ENCODE data around the gene ITLN2. TPM values are rescaled to one million over a fixed set of nuclear protein-coding genes. Genes with fewer than 3 reads are reported as not detected.
"Not testable (repeated sequence)": the region's sequence is repeated elsewhere in the genome, so short reads cannot be mapped to it uniquely, and the experiment has no call there.

The ITLN2 gene
- total RNA-seq, 1 donor: not detected

GRCh38 chr1:160953030-160953429, 1.6 kb downstream of the ITLN2 start:
- no peak overlapping the region for H3K4me3 ChIP-seq (ENCODE audit: low read depth, low read length)
- no peak for TF ChIP-seq CTCF (IDR thresholded peaks at IDR 0.05; ENCODE audit: insufficient read depth, low read depth, low read length)
- peak; percentile 34 for DNase-seq (ENCODE audit: low read depth)

GRCh38 chr1:160952129-160952510, 2.5 kb downstream of the ITLN2 start:
- TF ChIP-seq CTCF (IDR thresholded peaks at IDR 0.05; ENCODE audit: insufficient read depth, low read depth, low read length): no peak
- H3K4me3 ChIP-seq (ENCODE audit: low read depth, low read length): no peak overlapping the region
- no peak for DNase-seq (ENCODE audit: low read depth)

GRCh38 chr1:160951443-160952128, 3.0 kb downstream of the ITLN2 start:
- H3K4me3 ChIP-seq (ENCODE audit: low read depth, low read length): no peak overlapping the region
- peak; percentile 63 for DNase-seq (ENCODE audit: low read depth)
- peak; percentile 81 for TF ChIP-seq CTCF (IDR thresholded peaks at IDR 0.05; ENCODE audit: insufficient read depth, low read depth, low read length)

GRCh38 chr1:160950657-160951056, 4.0 kb downstream of the ITLN2 start:
- no peak overlapping the region for H3K4me3 ChIP-seq (ENCODE audit: low read depth, low read length)
- TF ChIP-seq CTCF (IDR thresholded peaks at IDR 0.05; ENCODE audit: insufficient read depth, low read depth, low read length): no peak
- DNase-seq (ENCODE audit: low read depth): no peak

- no peak overlapping the region for H3K4me3 ChIP-seq (ENCODE audit: low read depth, low read length)
- TF ChIP-seq CTCF (IDR thresholded peaks at IDR 0.05; ENCODE audit: insufficient read depth, low read depth, low read length): no peak
- DNase-seq (ENCODE audit: low read depth): no peak
These were observed 4.7 kb downstream of the ITLN2 start for GRCh38 chr1:160949881-160950280.

- DNase-seq (ENCODE audit: low read depth): peak; percentile 46
- not testable (repeated sequence) for H3K4me3 ChIP-seq (ENCODE audit: low read depth, low read length)
These were observed 5.3 kb downstream of the ITLN2 start for GRCh38 chr1:160949216-160949880.

GRCh38 chr1:160947174-160947759, 7.3 kb downstream of the ITLN2 start:
- peak; percentile 57 for DNase-seq (ENCODE audit: low read depth)
- H3K4me3 ChIP-seq (ENCODE audit: low read depth, low read length): not testable (repeated sequence)

GRCh38 chr1:160945881-160946280, 8.7 kb downstream of the ITLN2 start:
- DNase-seq (ENCODE audit: low read depth): peak; percentile 15

More at GRCh38 chr1:160945881-160946280, 8.7 kb downstream of the ITLN2 start:
- not testable (repeated sequence) for H3K4me3 ChIP-seq (ENCODE audit: low read depth, low read length)
